PFSK-1 (cell line): Measurements from ENCODE around the gene USH1G.

ENCODE experiments used
- FOXP2 ChIP-seq: optimal IDR thresholded peaks from 2 replicates; pipeline ENCODE3; 2011; ENCODE audit warnings: borderline replicate concordance, control low read depth, inconsistent platforms; ENCODE audit not compliant: insufficient read depth; ENCODE audit errors: extremely low read length, extremely low read depth
- POLR2AphosphoS5 ChIP-seq: IDR thresholded peaks from 2 replicates; pipeline ENCODE4 v1.6.1; 2012; ENCODE audit warnings: low read depth, mild to moderate bottlenecking, control low read depth, low read length, moderate library complexity
- REST ChIP-seq, 2 experiments: IDR thresholded peaks; 2 replicates each; pipeline versions ENCODE4 v1.6.1 to v1.8.0; 2011 to 2012; ENCODE audit warnings: low read depth in 2 of 2, low read length in 2 of 2, control low read depth in 1 of 2, inconsistent platforms in 1 of 2, mild to moderate bottlenecking in 1 of 2, moderate library complexity in 1 of 2; ENCODE audit not compliant: insufficient read depth in 1 of 2
- SIN3A ChIP-seq: IDR thresholded peaks from 2 replicates; pipeline ENCODE4 v1.6.1; 2012; ENCODE audit warnings: mild to moderate bottlenecking, low read length, moderate library complexity, borderline replicate concordance; ENCODE audit not compliant: insufficient read depth
- TAF1 ChIP-seq: IDR thresholded peaks from 2 replicates; pipeline ENCODE4 v1.6.1; 2012; ENCODE audit warnings: low read length, control low read depth, borderline replicate concordance; ENCODE audit not compliant: insufficient read depth

USH1G gene

GRCh38 chr17:74951680-74952421 lies 28.8 kb upstream of the USH1G start:
- TF ChIP-seq SIN3A (no peak), TAF1 (no peak), FOXP2 (no peak), POLR2AphosphoS5 (no peak), REST (IDR thresholded peaks at IDR 0.05; ENCODE audit: insufficient read depth in 1 of 2, low read depth in 2 of 2, low read length in 2 of 2) (no peak)

GRCh38 chr17:74951065-74951464 lies 28.0 kb upstream of the USH1G start:
- no peak for TF ChIP-seq FOXP2
- no peak for TF ChIP-seq REST (IDR thresholded peaks at IDR 0.05; ENCODE audit: insufficient read depth in 1 of 2, low read depth in 2 of 2, low read length in 2 of 2)
- no peak for TF ChIP-seq TAF1
- TF ChIP-seq SIN3A = no peak
- TF ChIP-seq POLR2AphosphoS5 = no peak

DNA sequence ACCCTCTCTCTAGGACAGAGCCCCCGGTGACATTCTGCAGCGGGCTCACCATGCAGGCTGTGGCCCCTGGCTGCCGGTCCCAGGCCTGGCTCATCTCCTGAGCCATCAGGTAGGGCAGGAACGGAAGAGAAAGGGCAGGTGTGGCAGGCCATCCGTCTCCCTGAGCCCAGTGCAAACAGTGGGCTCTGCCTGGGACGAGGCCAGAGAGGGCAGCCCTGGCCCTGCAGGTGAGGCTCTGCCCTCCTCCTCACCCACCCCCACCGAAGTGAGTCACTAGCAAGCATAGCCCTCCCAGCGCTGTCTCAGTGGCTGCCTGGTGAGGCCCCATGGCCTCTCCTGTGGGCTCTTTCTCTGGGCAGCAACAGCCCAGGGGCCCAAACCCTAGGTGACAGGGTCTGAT lies 27.2 kb upstream of the USH1G start:
- TF ChIP-seq REST (IDR thresholded peaks at IDR 0.05; ENCODE audit: insufficient read depth in 1 of 2, low read depth in 2 of 2, low read length in 2 of 2) (no peak), TAF1 (no peak), FOXP2 (no peak), POLR2AphosphoS5 (no peak), SIN3A (no peak)

DNA sequence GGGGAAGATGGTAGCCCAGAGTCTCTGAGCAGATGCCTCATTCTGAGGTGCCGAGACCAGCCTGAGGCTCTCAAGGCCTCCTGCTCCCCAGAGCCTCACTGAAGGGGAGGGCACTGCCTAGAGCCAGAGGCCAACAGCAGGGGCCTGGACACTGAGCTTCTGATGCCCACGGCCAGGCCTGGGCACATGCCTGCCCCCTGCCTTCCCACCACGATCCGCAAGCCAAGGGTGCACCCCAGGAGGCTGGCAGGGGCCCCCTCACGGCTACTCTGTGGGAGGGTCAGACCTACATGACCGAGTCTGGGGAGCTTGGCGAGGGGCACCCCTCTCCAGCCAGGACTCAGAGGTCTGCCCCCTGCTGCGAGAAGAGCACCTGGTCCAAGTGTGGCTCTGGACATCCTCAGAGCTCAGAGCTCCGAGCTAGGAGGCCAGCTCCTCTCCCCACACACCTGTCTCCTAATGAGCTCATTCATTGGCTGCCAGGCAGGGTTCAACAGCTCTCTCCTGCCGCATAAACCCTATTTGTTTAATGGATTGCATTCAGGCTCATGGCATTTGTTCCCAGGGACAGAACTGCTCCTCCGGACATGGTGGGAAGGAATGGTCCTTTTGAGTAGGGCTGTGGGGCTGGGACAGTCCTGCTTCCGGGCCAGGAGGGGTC lies 26.5 kb upstream of the USH1G start:
- TF ChIP-seq FOXP2 = no peak
- TF ChIP-seq TAF1 = no peak
- no peak for TF ChIP-seq REST (IDR thresholded peaks at IDR 0.05; ENCODE audit: insufficient read depth in 1 of 2, low read depth in 2 of 2, low read length in 2 of 2)
- TF ChIP-seq SIN3A = no peak
- no peak for TF ChIP-seq POLR2AphosphoS5
